Spleen (tissue), 7 donors: ENCODE data around the gene ANKS4B.

Source experiments
- POLR2A ChIP-seq, 3 donors: fragments of 450-650 bp; IDR thresholded peaks; one replicate each; pipeline ENCODE4 v1.5.1; 2017; ENCODE audit warnings: antibody characterized with exemption in 3 of 3, mild to moderate bottlenecking in 1 of 3
- POLR2AphosphoS5 ChIP-seq, 3 donors: sonication (generic); formaldehyde crosslinking; IDR thresholded peaks; one replicate each; pipeline ENCODE4 v1.5.1; 2017; ENCODE audit warnings: antibody characterized with exemption in 3 of 3
- TF ChIP-seq, protein P1 (sequence below), 11 experiments: fragments of 200-600 bp in 7 of 11; fragments of 450-650 bp in 4 of 11; sonication (generic) in 4 of 11; IDR thresholded peaks in 8 of 11; conservative IDR thresholded peaks in 3 of 11; 1 replicate in 7 of 11; 2 replicates in 4 of 11; pipeline versions ENCODE4 v1.4.0 to v1.8.0; 2016 to 2021; ENCODE audit warnings: antibody characterized with exemption in 11 of 11, inconsistent platforms in 4 of 11, mild to moderate bottlenecking in 1 of 11
- donor health status: DM: no; HTN: no; CAD: no; lungs with moderate emphysema.
- donor health status: DM: no; HTN: no; CAD: no.
- donor health status: DM: no; HTN: no; CAD: no.

- TF ChIP-seq, protein P1, sequence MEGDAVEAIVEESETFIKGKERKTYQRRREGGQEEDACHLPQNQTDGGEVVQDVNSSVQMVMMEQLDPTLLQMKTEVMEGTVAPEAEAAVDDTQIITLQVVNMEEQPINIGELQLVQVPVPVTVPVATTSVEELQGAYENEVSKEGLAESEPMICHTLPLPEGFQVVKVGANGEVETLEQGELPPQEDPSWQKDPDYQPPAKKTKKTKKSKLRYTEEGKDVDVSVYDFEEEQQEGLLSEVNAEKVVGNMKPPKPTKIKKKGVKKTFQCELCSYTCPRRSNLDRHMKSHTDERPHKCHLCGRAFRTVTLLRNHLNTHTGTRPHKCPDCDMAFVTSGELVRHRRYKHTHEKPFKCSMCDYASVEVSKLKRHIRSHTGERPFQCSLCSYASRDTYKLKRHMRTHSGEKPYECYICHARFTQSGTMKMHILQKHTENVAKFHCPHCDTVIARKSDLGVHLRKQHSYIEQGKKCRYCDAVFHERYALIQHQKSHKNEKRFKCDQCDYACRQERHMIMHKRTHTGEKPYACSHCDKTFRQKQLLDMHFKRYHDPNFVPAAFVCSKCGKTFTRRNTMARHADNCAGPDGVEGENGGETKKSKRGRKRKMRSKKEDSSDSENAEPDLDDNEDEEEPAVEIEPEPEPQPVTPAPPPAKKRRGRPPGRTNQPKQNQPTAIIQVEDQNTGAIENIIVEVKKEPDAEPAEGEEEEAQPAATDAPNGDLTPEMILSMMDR (IDR thresholded peaks at IDR 0.05 in 8 of 11, conservative IDR thresholded peaks at IDR 0.05 in 3 of 11) = no peak
- TF ChIP-seq POLR2A (IDR thresholded peaks at IDR 0.05) (no peak), POLR2AphosphoS5 (IDR thresholded peaks at IDR 0.05) (no peak)
Observed at GRCh38 chr16:21218153-21218552, 15.3 kb upstream of the ANKS4B start.
